ENCODE results near the gene STK32B.

DNA sequence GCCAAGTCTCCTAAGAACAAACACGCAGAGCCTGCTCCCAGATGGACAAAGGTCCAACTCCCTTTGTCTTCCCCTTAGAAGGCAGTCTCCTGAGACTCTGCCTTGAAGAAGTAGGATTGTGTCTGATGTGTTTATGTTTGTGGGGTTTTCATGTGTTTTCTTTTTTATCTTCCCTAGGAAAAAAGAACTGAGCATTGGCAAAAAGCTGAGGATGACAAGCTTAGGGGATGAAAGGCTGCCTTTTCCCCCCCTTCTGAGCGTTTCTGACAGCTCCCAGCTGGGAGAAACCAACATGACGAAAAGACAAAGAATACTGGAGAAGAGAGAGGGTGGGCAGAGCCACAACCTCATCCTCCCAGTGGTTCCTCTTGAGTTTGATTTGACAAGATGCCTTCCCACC lies 475.9 kb downstream of the STK32B start:
- TF ChIP-seq, protein P1, sequence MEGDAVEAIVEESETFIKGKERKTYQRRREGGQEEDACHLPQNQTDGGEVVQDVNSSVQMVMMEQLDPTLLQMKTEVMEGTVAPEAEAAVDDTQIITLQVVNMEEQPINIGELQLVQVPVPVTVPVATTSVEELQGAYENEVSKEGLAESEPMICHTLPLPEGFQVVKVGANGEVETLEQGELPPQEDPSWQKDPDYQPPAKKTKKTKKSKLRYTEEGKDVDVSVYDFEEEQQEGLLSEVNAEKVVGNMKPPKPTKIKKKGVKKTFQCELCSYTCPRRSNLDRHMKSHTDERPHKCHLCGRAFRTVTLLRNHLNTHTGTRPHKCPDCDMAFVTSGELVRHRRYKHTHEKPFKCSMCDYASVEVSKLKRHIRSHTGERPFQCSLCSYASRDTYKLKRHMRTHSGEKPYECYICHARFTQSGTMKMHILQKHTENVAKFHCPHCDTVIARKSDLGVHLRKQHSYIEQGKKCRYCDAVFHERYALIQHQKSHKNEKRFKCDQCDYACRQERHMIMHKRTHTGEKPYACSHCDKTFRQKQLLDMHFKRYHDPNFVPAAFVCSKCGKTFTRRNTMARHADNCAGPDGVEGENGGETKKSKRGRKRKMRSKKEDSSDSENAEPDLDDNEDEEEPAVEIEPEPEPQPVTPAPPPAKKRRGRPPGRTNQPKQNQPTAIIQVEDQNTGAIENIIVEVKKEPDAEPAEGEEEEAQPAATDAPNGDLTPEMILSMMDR (IDR thresholded peaks at IDR 0.05): no peak
- no peak for TF ChIP-seq POLR2A (IDR thresholded peaks at IDR 0.05)

Measured in heart left ventricle (tissue), 13 donors.